HG03280 (cell line): ENCODE measurements around the gene AGXT.

ENCODE experiments used
- ATAC-seq: cut with Tn5 transposase; IDR thresholded peaks from one replicate; pipeline ENCODE4 v1.9.1; 2021; ENCODE audit warnings: mild to moderate bottlenecking, moderate library complexity; ENCODE audit not compliant: unreplicated experiment

Gene AGXT

GRCh38 chr2:240925191-240925567 lies 56.6 kb downstream of the AGXT start:
- ATAC-seq, result no peak

DNA sequence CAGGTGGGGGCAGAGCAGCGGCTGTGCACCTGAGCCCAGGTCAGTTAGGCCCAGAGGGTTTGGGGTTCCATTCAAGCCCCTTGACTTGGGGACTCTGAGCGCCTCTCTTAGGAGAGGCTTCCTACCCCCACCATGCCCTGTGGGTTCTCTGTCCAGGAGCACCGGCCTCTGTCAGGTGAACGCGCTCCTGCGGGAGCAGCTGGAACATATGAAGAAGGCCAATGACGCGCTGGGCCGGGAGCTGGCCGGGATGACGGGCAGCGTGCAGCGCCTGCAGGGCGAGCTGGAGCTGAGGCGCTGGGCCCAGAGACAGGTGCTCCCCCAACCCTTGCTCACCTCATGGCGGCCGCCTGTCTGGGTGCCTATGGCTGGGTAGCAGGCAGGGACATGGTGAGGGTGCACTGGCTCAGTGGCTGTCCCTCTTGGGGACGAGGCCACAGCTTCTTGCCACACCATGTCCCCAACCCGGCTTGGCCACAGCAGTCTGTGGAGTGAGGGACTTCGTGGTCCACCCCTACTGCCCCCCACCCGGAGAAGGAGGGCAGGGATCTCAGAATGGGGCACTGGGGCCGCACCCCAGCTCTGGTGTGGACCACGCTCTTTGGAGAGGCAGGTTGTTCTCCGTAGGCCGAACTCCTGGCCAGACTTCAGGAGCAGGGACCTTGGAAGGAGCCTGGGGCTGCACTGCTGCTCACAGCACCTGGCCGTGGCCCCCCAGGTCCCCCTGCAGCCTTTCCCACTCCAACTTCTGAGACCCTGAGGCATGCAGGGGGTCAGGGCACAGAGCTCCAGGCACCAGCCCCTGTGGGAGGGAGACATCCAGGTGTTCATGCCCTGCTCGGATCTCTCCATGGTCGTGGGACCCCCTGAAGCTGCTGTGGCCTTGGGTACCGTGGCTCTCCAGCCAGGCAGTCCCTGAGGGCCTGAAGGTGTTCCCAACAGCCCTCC lies 57.2 kb downstream of the AGXT start:
- no peak for ATAC-seq

DNA sequence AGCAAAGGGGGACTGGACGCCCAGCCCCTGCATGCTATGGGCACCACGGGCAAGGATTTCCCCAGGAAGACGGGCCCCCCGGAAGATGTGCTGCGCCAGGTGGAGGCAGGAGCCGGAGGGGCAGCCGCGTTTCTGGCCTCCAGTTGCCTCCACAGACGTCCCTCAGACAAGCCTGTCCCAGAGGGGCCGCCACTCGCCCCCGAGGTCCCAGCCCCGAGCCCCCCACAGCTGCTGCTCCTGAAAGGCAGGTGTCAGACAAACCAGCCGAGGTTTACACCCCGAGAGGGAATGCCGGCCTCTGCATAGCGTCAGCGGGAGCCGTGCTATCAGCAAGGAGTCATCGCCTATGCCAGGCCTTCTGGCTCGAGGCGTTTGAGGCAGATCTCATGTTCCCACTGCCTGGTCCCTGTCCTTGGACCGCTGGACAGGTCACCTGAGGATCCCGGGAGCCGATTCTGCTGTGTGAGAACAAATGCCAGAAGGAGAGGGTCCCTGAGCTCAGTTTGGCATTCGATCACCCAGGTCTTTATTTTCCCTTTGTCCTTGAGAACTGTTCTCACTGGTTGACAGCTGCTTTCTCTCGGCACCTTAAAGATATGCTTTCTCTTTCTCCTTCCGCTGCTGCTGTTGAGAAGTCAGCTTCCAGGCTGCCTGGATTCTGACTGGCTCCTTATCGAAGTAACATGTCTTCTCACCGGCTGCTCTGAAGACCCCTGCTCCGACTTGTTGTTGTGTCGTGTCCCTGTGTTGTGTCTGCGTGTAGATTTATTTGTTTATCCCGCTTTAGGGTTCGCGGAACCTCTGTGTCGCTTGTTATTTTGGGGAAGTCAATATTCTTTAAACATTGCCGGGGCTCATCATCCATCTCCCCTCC lies 58.1 kb downstream of the AGXT start:
- no peak for ATAC-seq

DNA sequence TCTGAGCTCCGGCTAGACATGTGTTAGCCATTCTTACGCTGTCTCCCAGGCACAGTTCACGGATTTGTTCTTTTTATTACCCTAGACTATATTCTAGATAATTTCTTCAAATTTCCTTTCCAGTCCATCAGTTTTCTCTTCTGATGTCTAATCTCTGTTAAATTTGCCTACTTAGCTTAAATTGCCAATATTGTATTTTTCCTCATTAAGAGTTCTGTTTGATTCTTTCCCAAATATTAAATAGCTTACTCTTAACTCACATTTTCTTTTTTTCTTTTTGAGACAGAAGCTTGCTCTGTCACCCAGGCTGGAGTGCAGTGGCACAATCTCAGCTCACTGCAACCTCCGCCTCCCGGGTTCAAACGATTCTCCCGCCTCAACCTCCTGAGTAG lies 58.8 kb downstream of the AGXT start:
- ATAC-seq, result no peak

DNA sequence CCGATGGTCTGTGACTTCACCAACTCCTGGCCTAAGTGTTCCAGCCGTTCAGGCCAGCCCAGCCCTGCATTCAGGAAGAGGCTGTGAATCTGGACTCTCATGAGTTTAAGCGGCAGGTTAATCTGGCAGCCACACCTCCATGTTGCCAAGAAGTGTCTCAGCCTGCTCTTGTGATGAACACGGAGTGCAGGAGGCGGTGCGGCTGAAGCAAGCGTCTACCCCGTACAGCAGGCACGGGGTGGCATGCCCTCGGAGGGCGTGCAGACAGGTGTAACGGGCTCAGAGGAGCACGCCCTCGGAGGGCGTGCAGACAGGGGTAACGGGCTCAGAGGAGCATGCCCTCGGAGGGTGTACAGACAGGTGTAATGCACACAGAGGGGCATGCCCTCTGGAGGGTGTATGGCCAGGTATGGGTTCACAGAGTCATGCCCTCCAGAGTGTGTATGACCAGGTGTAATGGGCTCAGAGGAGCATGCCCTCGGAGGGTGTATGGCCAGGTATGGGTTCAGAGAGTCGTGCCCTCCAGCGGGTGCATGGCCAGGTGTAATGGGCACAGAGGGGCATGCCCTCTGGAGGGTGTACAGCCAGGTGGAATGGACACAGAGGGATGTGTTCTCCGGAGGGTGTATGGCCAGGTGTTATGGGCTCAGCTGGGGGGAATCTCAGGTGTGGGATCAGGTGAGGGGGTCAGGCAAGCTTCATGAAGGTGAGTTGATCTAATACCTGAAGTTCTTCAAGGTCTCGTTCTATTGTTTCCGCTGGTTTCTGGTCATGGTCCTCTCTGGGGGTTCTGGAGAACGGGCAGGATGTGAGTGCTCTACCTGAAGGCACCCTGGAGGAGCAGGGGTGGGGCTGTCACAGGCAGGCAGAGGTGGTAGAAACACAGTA lies 60.1 kb downstream of the AGXT start:
- ATAC-seq, result no peak

DNA sequence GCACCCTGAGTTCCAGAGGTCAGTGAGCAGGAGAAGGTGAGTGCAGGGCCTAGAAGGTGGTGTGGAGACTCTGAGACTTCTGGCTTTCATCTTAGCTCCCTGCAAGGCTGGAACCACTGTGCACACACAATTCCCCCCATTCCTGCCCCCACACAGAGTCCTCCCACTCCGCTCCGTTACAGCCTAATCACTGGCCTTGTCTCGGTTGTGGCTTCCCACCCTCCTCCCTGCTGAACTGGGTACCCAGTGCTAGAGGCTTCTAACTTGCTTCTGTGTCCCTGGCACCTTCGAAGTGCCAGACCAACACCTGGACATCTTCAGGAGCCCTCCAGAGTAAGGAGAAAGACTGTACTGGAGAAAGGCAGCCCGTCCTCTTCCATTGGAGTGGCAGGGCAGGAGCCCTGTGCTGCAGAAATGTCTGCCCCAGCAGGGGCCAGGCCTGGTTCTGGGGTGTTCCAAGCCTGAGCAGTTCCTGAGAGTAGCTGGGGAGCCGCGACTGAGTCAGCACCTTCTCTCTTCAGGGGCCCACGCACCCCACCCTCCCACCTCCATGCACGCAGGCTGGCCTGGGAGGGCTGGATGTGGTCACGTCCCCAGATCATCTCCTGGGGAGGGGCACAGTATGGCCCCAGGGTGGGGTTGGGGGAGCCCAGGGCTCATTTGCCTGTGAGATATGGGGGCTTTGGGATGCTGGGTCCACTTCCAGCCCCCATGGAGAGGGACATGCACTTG lies 60.9 kb downstream of the AGXT start:
- no peak for ATAC-seq
